Spinal cord (tissue), 10 donors: Measurements from ENCODE around the gene HHAT. TPM values are rescaled to one million over a fixed set of nuclear protein-coding genes. Genes with fewer than 3 reads are reported as not detected.

Experiments used
- DNase-seq, 6 donors: peaks; one replicate each; pipeline versions ENCODE4 v3.0.0 to v3.0.0-alpha.2; 2013 to 2015; ENCODE audit warnings: low spot score in 6 of 6, low read depth in 4 of 6
- H3K27ac ChIP-seq: one replicate; pipeline ENCODE4 v1.5.1; 2013; ENCODE audit warnings: low read depth, low read length, control low read depth
- H3K27me3 ChIP-seq: one replicate; pipeline ENCODE4 v1.6.1; 2013; ENCODE audit warnings: low read length; ENCODE audit not compliant: control insufficient read depth, insufficient read depth
- H3K36me3 ChIP-seq: one replicate; pipeline ENCODE4 v1.6.1; 2013; ENCODE audit warnings: low read length; ENCODE audit not compliant: control insufficient read depth, insufficient read depth
- H3K4me1 ChIP-seq: one replicate; pipeline ENCODE4 v1.6.1; 2013; ENCODE audit warnings: low read length; ENCODE audit not compliant: control insufficient read depth, insufficient read depth
- H3K4me3 ChIP-seq: one replicate; pipeline ENCODE4 v1.5.1; 2013; ENCODE audit warnings: low read depth, low read length, control low read depth
- H3K9me3 ChIP-seq: one replicate; pipeline ENCODE4 v1.6.1; 2013; ENCODE audit warnings: low read length; ENCODE audit not compliant: control insufficient read depth, insufficient read depth
- WGBS: methylation state at CpG from one replicate; pipeline ENCODE4 v1.1.5; 2013; ENCODE audit warnings: missing lambda C conversion rate; ENCODE audit not compliant: insufficient coverage; 5-methylcytosine and 5-hydroxymethylcytosine counted together
- polyA plus RNA-seq, 2 donors: library from polyadenylated mRNA; unstranded; fragments of 120-200 nt; gene quantifications; one replicate each; pipeline ENCODE4 v1.2.1, GENCODE V29; 2013; ENCODE audit not compliant: insufficient read length in 2 of 2
- total RNA-seq, 2 donors: library from RNA; depleted of rRNA in 1 of 2; stranded (reverse); fragments of 120-200 nt in 1 of 2; fragments of >200 nt in 1 of 2; gene quantifications; one replicate each; pipeline versions ENCODE4 v1.2.3 to v1.2.4, GENCODE V29; 2013 to 2014
- donor health status: healthy.

HHAT gene
- total and polyA plus RNA-seq, 4 donors, result 4.8 to 8.0 (median 6.1) TPM

GRCh38 chr1:210296682-210297081 is 32.0 kb upstream of the HHAT start:
- no peaks in the 10 kb centered on the region for H3K9me3 ChIP-seq
- peaks cover 35% of the 10 kb centered on the region for H3K4me1 ChIP-seq
- WGBS, result 95% methylated on average over 2 of the region's 3 CpGs
- H3K27ac ChIP-seq, result no peak overlapping the region
- no peaks in the 10 kb centered on the region for H3K27me3 ChIP-seq
- DNase-seq, result no peak
- no peak overlapping the region for H3K4me3 ChIP-seq
- H3K36me3 ChIP-seq, result no peaks in the 10 kb centered on the region

- Histone ChIP-seq H3K36me3 (no peaks in the 10 kb centered on the region), H3K4me3 (no peak overlapping the region), H3K27ac (no peak overlapping the region), H3K9me3 (no peaks in the 10 kb centered on the region), H3K4me1 (peaks cover 27% of the 10 kb centered on the region), H3K27me3 (no peaks in the 10 kb centered on the region)
- 78% methylated on average over 6 of the region's 7 CpGs for WGBS
- DNase-seq, result no peak
Measured at GRCh38 chr1:210298296-210298695, 30.4 kb upstream of the HHAT start.

GRCh38 chr1:210298936-210299335 is 29.8 kb upstream of the HHAT start:
- Histone ChIP-seq H3K4me3 (no peak overlapping the region), H3K4me1 (peaks cover 24% of the 10 kb centered on the region), H3K27ac (no peak overlapping the region), H3K27me3 (no peaks in the 10 kb centered on the region), H3K36me3 (no peaks in the 10 kb centered on the region), H3K9me3 (no peaks in the 10 kb centered on the region)
- peak in 1 of 6 donors; percentile 42 for DNase-seq

- H3K4me1 ChIP-seq, result peaks cover 21% of the 10 kb centered on the region
- no peak overlapping the region for H3K27ac ChIP-seq
- no peaks in the 10 kb centered on the region for H3K36me3 ChIP-seq
- H3K9me3 ChIP-seq, result no peaks in the 10 kb centered on the region
- WGBS, result 77% methylated on average over 3 of the region's 5 CpGs
- H3K4me3 ChIP-seq, result no peak overlapping the region
- peak in 1 of 6 donors; percentile 9 for DNase-seq
- H3K27me3 ChIP-seq, result no peaks in the 10 kb centered on the region
Measured at GRCh38 chr1:210299501-210299900, 29.2 kb upstream of the HHAT start.

GRCh38 chr1:210300923-210301614 is 27.6 kb upstream of the HHAT start:
- no peak overlapping the region for H3K27ac ChIP-seq
- H3K9me3 ChIP-seq, result no peaks in the 10 kb centered on the region
- peaks cover 12% of the 10 kb centered on the region for H3K4me1 ChIP-seq
- H3K36me3 ChIP-seq, result no peaks in the 10 kb centered on the region
- H3K27me3 ChIP-seq, result no peaks in the 10 kb centered on the region
- DNase-seq, result no peak
- no CpG with 5 or more reads among the region's 5 CpGs for WGBS
- H3K4me3 ChIP-seq, result no peak overlapping the region

GRCh38 chr1:210301615-210302000 is 27.1 kb upstream of the HHAT start:
- WGBS, result 25% methylated on average over 4 of the region's 7 CpGs
- Histone ChIP-seq H3K27me3 (no peaks in the 10 kb centered on the region), H3K27ac (no peak overlapping the region), H3K4me1 (peaks cover 12% of the 10 kb centered on the region), H3K4me3 (no peak overlapping the region), H3K9me3 (no peaks in the 10 kb centered on the region), H3K36me3 (no peaks in the 10 kb centered on the region)
- peak in 2 of 6 donors; percentile 72 to 82 for DNase-seq

- 71% methylated on average over 10 of the region's 10 CpGs for WGBS
- DNase-seq, result peak in 2 of 6 donors; percentile 44 to 77
- Histone ChIP-seq H3K27me3 (no peaks in the 10 kb centered on the region), H3K9me3 (no peaks in the 10 kb centered on the region), H3K4me1 (peaks cover 12% of the 10 kb centered on the region), H3K27ac (no peak overlapping the region), H3K36me3 (no peaks in the 10 kb centered on the region), H3K4me3 (no peak overlapping the region)
Measured at GRCh38 chr1:210302501-210302900, 26.2 kb upstream of the HHAT start.

GRCh38 chr1:210303391-210303790 is 25.3 kb upstream of the HHAT start:
- H3K9me3 ChIP-seq, result no peaks in the 10 kb centered on the region

GRCh38 chr1:210310562-210311153 is 18.0 kb upstream of the HHAT start:
- Histone ChIP-seq H3K27me3 (no peaks in the 10 kb centered on the region), H3K9me3 (no peaks in the 10 kb centered on the region), H3K27ac (peak overlapping the region; percentile 69), H3K4me1 (peaks cover 10% of the 10 kb centered on the region), H3K4me3 (peak overlapping the region; percentile 59), H3K36me3 (no peaks in the 10 kb centered on the region)
- WGBS, result 80% methylated on average over 1 of the region's 7 CpGs
- no peak for DNase-seq

More at GRCh38 chr1:210303391-210303790, 25.3 kb upstream of the HHAT start:
- Histone ChIP-seq H3K36me3 (no peaks in the 10 kb centered on the region), H3K4me3 (no peak overlapping the region), H3K27me3 (no peaks in the 10 kb centered on the region), H3K27ac (no peak overlapping the region), H3K4me1 (peaks cover 12% of the 10 kb centered on the region)
- DNase-seq, result no peak
- WGBS, result 97% methylated on average over 7 of the region's 8 CpGs
